Retinal pigment epithelial cell (primary cell): ENCODE data around the gene PPP1R1A.

ENCODE experiments used
- DNase-seq: peaks from one replicate; pipeline ENCODE4 v3.0.0-alpha.2; 2010; ENCODE audit warnings: low read depth
- H3K4me3 ChIP-seq: 2 replicates; pipeline ENCODE4 v1.5.1; 2011; ENCODE audit warnings: mild to moderate bottlenecking, low read length, control low read depth, moderate library complexity
- TF ChIP-seq, protein P1 (sequence below): conservative IDR thresholded peaks from 2 replicates; pipeline ENCODE4 v1.5.1; 2011; ENCODE audit warnings: low read depth, low read length, control low read depth, inconsistent platforms

Gene PPP1R1A

GRCh38 chr12:54603173-54603814, 14.8 kb upstream of the PPP1R1A start:
- no peak overlapping the region for H3K4me3 ChIP-seq
- TF ChIP-seq, protein P1, sequence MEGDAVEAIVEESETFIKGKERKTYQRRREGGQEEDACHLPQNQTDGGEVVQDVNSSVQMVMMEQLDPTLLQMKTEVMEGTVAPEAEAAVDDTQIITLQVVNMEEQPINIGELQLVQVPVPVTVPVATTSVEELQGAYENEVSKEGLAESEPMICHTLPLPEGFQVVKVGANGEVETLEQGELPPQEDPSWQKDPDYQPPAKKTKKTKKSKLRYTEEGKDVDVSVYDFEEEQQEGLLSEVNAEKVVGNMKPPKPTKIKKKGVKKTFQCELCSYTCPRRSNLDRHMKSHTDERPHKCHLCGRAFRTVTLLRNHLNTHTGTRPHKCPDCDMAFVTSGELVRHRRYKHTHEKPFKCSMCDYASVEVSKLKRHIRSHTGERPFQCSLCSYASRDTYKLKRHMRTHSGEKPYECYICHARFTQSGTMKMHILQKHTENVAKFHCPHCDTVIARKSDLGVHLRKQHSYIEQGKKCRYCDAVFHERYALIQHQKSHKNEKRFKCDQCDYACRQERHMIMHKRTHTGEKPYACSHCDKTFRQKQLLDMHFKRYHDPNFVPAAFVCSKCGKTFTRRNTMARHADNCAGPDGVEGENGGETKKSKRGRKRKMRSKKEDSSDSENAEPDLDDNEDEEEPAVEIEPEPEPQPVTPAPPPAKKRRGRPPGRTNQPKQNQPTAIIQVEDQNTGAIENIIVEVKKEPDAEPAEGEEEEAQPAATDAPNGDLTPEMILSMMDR: peak; percentile 92
- DNase-seq: peak; percentile 14

DNA sequence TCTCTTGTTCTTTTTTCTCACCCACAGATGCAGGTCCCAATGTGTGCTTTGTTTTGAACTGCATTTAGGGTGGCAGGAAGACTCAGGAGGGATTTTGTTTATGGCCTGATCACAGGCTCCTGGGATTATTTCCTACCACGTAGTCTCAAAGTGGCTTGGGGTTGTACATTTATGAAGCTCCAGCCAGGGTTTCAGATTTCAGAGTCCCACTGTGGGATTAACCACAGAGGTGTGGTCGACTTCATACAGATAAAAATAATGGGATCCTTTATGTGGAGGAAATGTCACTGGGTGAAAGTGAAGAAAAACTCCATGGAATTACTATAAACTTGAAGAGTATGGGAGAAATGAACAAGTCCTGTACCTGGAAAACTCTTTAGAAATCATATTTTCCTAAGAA, 14.2 kb upstream of the PPP1R1A start:
- H3K4me3 ChIP-seq: no peak overlapping the region
- TF ChIP-seq, protein P1: no peak
- no peak for DNase-seq

- H3K4me3 ChIP-seq: no peak overlapping the region
- no peak for DNase-seq
- TF ChIP-seq, protein P1: no peak
Measured at GRCh38 chr12:54601841-54602240, 13.4 kb upstream of the PPP1R1A start.

- DNase-seq: no peak
- H3K4me3 ChIP-seq: no peak overlapping the region
- TF ChIP-seq, protein P1: no peak
Measured at GRCh38 chr12:54598970-54599369, 10.5 kb upstream of the PPP1R1A start.

DNA sequence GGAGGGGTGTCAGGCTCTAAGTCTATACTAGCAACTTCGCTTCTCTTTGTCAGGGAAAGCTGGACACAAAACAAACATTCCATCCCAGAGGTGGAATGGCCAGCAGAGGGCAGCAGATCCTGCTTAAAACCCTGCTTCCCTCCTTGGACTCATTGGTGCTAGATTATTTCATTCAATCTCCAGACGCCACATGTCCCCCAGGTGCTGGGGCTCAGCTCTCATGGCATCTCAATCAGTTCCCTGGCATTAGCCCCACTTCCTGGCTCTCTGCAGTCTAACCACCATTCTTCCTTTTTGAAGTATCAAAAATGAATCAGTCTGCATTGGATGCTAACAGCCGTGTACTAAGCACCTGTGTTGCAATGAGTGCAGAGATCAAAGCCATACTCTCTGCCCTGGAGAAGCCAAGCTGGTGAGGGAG, 8.1 kb upstream of the PPP1R1A start:
- TF ChIP-seq, protein P1: peak; percentile 96
- H3K4me3 ChIP-seq: no peak overlapping the region
- peak; percentile 12 for DNase-seq

GRCh38 chr12:54595471-54595870, 7.0 kb upstream of the PPP1R1A start:
- H3K4me3 ChIP-seq: no peak overlapping the region
- TF ChIP-seq, protein P1: no peak
- no peak for DNase-seq

GRCh38 chr12:54593725-54594124, 5.3 kb upstream of the PPP1R1A start:
- TF ChIP-seq, protein P1: no peak
- no peak for DNase-seq
- H3K4me3 ChIP-seq: no peak overlapping the region
